HAP-1 (cell line): ENCODE data around the gene SH3BGRL2.
"Not testable (repeated sequence)": the region's sequence is repeated elsewhere in the genome, so short reads cannot be mapped to it uniquely, and the experiment has no call there.

Experiments used
- DNase-seq, 2 experiments: peaks; one replicate each; pipeline ENCODE4 v3.0.0-alpha.2; 2016 to 2020; ENCODE audit warnings: low spot score in 2 of 2
- H3K27me3 ChIP-seq: fragments of 250-450 bp; sonication (Bioruptor Pico); 2 replicates; pipeline ENCODE4 v1.5.1; 2020; ENCODE audit warnings: low read depth, mild to moderate bottlenecking, moderate library complexity
- H3K36me3 ChIP-seq: fragments of 250-450 bp; sonication (Bioruptor Pico); replicated peaks from 2 replicates; pipeline ENCODE4 v1.5.1; 2020; ENCODE audit warnings: mild to moderate bottlenecking
- H3K4me1 ChIP-seq: fragments of 250-450 bp; sonication (Bioruptor Pico); 2 replicates; pipeline ENCODE4 v1.5.1; 2020; ENCODE audit warnings: mild to moderate bottlenecking
- H3K4me3 ChIP-seq: fragments of 250-450 bp; sonication (Bioruptor Pico); 2 replicates; pipeline ENCODE4 v1.5.1; 2020; ENCODE audit warnings: mild to moderate bottlenecking, moderate library complexity
- H3K9me3 ChIP-seq: fragments of 250-450 bp; sonication (Bioruptor Pico); 2 replicates; pipeline ENCODE4 v1.5.1; 2020; ENCODE audit warnings: mild to moderate bottlenecking, moderate library complexity
- in situ Hi-C: fragments of 300-500 bp; cut with MboI; formaldehyde crosslinking; loops from 3 replicates; pipeline ENCODE4 v1.14.3; 2020; ENCODE audit warnings: low sequenced_read_pairs, inconsistent platforms, mixed read lengths

Gene SH3BGRL2

DNA sequence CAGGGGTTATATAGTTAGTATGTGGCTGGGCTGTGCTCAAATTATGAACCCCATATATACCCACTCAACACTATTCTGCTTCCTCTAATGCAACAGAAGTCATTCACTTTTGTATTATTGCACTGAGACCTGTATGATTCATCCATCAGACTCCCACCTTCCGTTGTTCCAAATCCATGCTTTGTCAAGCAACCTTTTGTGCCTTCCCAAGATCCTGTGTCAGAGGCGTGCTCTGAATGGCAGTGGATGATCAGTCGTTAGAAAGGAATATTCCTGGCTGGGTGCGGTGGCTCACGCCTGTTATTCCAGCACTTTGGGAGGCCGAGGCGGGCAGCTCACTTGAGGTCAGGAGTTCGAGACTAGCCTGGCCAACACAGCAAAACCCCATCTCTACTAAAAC is 103.2 kb downstream of the SH3BGRL2 start:
- Histone ChIP-seq H3K36me3 (no peaks in the 10 kb centered on the region), H3K4me1 (peaks cover 15% of the 10 kb centered on the region), H3K9me3 (no peaks in the 10 kb centered on the region), H3K27me3 (no peaks in the 10 kb centered on the region), H3K4me3 (no peak overlapping the region)
- DNase-seq, result no peak
- in situ Hi-C loops, result no loop called here

DNA sequence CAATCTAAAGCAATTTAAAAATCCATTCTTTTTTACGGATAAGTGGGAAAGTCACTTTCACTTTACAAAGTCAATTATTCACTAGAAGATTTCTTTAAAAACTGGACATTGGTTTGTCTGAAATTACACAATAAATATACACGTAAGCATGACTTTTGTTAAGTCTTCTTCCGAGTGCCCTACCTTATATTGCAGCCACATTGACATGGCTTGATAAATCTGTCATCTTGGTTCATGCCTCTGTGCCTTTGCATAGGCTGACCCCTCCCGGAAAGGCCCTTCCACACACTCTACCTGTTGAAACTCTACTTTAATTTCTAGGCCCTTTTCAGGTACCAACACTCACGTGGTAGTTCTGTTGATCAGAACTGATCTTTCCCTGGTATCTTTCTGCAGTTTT is 104.1 kb downstream of the SH3BGRL2 start:
- no peak for DNase-seq
- Histone ChIP-seq H3K4me1 (peaks cover 15% of the 10 kb centered on the region), H3K27me3 (no peaks in the 10 kb centered on the region), H3K9me3 (no peaks in the 10 kb centered on the region), H3K36me3 (no peaks in the 10 kb centered on the region), H3K4me3 (no peak overlapping the region)
- in situ Hi-C loops, result no loop called here

DNA sequence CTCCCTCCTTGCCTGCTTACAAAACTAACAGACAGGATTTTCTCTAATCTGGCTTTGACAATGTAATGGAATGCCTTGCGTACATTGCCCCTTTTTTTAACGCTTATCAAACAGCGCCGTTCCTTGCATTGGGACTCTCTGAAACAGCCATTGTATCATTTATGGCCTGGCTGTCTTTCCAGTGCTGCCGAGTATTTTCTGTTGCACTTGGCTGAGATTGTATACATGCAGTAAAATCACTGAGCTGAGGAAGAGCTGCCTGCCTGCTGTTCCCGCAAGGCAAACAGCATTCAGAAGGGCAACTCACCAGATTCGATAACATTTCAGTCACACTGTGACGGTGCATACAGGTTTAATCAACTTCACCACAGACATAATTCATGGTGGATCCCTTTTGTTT is 106.0 kb downstream of the SH3BGRL2 start:
- Histone ChIP-seq H3K36me3 (no peaks in the 10 kb centered on the region), H3K4me3 (no peak overlapping the region), H3K27me3 (no peaks in the 10 kb centered on the region), H3K9me3 (no peaks in the 10 kb centered on the region), H3K4me1 (no peaks in the 10 kb centered on the region)
- no peak for DNase-seq
- in situ Hi-C loops, result no loop called here

DNA sequence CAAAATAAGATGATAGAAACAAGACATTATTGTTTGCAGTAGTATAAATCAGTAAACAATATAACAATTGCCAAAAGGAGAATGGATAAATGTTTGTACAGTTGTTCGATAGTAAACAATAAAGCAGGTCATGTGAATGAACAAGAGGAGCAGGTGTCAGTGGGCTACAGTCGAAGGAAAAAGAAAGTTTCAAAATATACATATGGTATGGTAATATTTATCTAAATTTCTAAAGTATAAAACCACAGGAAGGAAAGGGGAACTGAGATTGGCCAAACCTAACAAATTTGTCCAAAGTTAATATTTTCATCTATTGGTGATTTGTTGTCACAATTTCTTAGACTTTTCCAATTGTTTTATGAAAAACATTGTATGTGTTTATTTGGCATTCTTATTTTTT is 110.9 kb downstream of the SH3BGRL2 start:
- no peak for DNase-seq
- H3K9me3 ChIP-seq, result peaks cover 2% of the 10 kb centered on the region; the same call in 1 of the 2 replicates
- H3K27me3 ChIP-seq, result no peaks in the 10 kb centered on the region
- H3K4me1 ChIP-seq, result no peaks in the 10 kb centered on the region
- in situ Hi-C loops, result no loop called here
- no peak overlapping the region for H3K4me3 ChIP-seq
- no peaks in the 10 kb centered on the region for H3K36me3 ChIP-seq

DNA sequence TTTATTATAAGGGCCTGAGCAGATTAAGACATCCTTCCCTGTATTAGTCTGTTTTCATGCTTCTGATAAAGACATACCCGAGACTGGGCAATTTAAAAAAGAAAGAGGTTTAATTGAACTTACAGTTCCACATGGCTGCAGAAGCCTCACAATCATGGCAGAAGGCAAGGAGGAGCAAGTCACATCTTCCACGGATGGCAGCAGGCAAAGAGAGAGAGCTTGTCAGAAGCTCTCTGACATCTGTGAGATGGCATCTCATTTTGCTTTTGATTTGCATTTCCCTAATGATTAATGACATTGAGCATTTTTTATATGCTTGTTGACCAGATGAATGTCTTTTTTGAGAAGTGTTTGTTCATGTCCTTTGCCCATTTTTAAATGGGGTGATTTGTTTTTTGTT is 114.2 kb downstream of the SH3BGRL2 start:
- H3K4me3 ChIP-seq, DNase-seq, H3K27me3 ChIP-seq, in situ Hi-C loops, H3K4me1 ChIP-seq, H3K36me3 ChIP-seq, H3K9me3 ChIP-seq: not testable (repeated sequence)

DNA sequence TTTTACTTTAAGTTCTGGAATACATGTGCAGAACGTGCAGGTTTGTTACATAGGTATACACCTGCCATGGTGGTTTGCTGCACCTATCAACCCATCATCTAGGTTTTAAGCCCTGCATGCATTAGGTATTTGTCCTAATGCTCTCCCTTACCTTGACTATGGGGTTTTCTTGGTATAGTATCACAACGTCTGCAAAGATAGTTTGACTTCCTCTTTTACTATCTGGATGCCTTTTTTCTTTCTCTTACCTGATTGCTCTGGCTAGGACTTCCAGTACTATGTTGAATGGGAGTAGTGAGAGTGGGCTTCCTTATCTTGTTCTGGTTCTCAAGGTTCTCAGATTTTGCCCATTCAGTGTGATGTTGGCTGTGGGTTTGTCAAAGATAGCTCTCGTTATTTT is 115.2 kb downstream of the SH3BGRL2 start:
- DNase-seq, H3K9me3 ChIP-seq, H3K4me1 ChIP-seq, H3K36me3 ChIP-seq, H3K27me3 ChIP-seq, in situ Hi-C loops, H3K4me3 ChIP-seq: not testable (repeated sequence)

DNA sequence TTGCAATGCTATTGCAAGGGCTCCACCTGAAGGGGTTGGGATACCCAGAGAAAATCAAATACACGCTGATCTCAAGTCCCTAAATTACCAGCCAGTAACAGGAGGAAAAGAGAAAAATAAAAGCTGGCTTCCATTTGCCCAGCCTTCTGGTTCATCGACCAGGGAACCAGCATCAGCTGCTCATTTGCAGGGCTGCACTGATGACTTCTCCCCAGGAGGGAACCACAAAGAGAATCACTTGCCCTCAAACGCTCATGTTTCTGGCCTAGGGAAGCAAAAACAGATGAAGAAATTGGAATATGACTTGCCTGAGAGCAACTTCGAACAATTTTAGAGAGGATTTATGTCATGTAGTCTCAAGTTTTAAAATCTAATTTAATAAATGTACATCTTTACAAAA is 119.7 kb downstream of the SH3BGRL2 start:
- Histone ChIP-seq H3K36me3 (no peaks in the 10 kb centered on the region), H3K4me3 (no peak overlapping the region), H3K27me3 (peaks cover 6% of the 10 kb centered on the region), H3K4me1 (no peaks in the 10 kb centered on the region), H3K9me3 (no peaks in the 10 kb centered on the region)
- no peak for DNase-seq
- in situ Hi-C loops, result no loop called here
